Gastrocnemius medialis (tissue), 4 donors: Measurements from ENCODE around the gene MCF2L. TPM values are rescaled to one million over a fixed set of nuclear protein-coding genes. Genes with fewer than 3 reads are reported as not detected.
"Not testable (repeated sequence)": the region's sequence is repeated elsewhere in the genome, so short reads cannot be mapped to it uniquely, and the experiment has no call there.

Experiments used
- ATAC-seq, 2 donors: fragments of 150-250 bp; one replicate each; pipeline ENCODE4 v1.9.1; 2016
- DNase-seq, 2 donors: peaks; one replicate each; pipeline ENCODE4 v3.0.0-alpha.2; 2019
- H3K27ac ChIP-seq, 4 donors: fragments of 200-600 bp; sonication (generic); 1 replicate in 1 of 4; 2 replicates in 3 of 4; pipeline ENCODE4 v1.5.1; 2016 to 2018; ENCODE audit warnings: mild to moderate bottlenecking in 2 of 4, moderate library complexity in 1 of 4
- H3K27me3 ChIP-seq, 3 donors: fragments of 200-600 bp; sonication (generic) in 2 of 3; 1 replicate in 1 of 3; 2 replicates in 2 of 3; pipeline versions ENCODE4 v1.5.1 to v1.6.0; 2016 to 2019; ENCODE audit warnings: mild to moderate bottlenecking in 1 of 3, moderate library complexity in 1 of 3
- H3K36me3 ChIP-seq, 2 donors: fragments of 200-600 bp; sonication (generic) in 1 of 2; one replicate each; pipeline ENCODE4 v1.5.1; 2017 to 2018
- H3K4me1 ChIP-seq, 2 donors: fragments of 200-600 bp; sonication (generic) in 1 of 2; one replicate each; pipeline ENCODE4 v1.5.1; 2016 to 2017; ENCODE audit warnings: mild to moderate bottlenecking in 2 of 2
- H3K4me3 ChIP-seq, 4 donors: fragments of 200-600 bp; sonication (generic) in 3 of 4; 1 replicate in 1 of 4; 2 replicates in 3 of 4; pipeline ENCODE4 v1.5.1; 2016 to 2019; ENCODE audit warnings: mild to moderate bottlenecking in 2 of 4
- H3K9me3 ChIP-seq, 3 donors: fragments of 200-600 bp; sonication (generic) in 2 of 3; 1 replicate in 1 of 3; 2 replicates in 2 of 3; pipeline ENCODE4 v1.5.1; 2016 to 2019
- POLR2A ChIP-seq, 2 donors: fragments of 450-650 bp; IDR thresholded peaks; one replicate each; pipeline ENCODE4 v1.6.1; 2017; ENCODE audit warnings: antibody characterized with exemption in 2 of 2, mild to moderate bottlenecking in 2 of 2, moderate library complexity in 2 of 2
- in situ Hi-C, 4 donors: fragments of 200-750 bp; cut with MboI; loops; one replicate each; pipeline versions ENCODE4 v1.15.0 to v1.8.0; 2017; ENCODE audit warnings: low sequenced_read_pairs in 4 of 4
- intact Hi-C: fragments of 100-400 bp; cut with DNase I; formaldehyde crosslinking; loops from one replicate; pipeline ENCODE4 v1.15.1; 2023; ENCODE audit warnings: low total_unique reads
- total RNA-seq, 4 donors: library from RNA; depleted of rRNA; stranded (reverse); fragments of >200 nt; gene quantifications; one replicate each; pipeline versions ENCODE4 v1.1.0 to v1.2.3, GENCODE V29; 2016
- TF ChIP-seq, protein P1 (sequence below), 5 experiments: fragments of 450-650 bp in 3 of 5; fragments of 200-600 bp in 2 of 5; sonication (generic) in 2 of 5; IDR thresholded peaks in 4 of 5; conservative IDR thresholded peaks in 1 of 5; 1 replicate in 4 of 5; 2 replicates in 1 of 5; pipeline ENCODE4 v1.5.1; 2016 to 2019; ENCODE audit warnings: antibody characterized with exemption in 5 of 5, mild to moderate bottlenecking in 3 of 5, moderate library complexity in 3 of 5

Gene MCF2L
- total RNA-seq, 4 donors from 2014 or later = 16.1 to 21.2 (median 19.4) TPM

DNA sequence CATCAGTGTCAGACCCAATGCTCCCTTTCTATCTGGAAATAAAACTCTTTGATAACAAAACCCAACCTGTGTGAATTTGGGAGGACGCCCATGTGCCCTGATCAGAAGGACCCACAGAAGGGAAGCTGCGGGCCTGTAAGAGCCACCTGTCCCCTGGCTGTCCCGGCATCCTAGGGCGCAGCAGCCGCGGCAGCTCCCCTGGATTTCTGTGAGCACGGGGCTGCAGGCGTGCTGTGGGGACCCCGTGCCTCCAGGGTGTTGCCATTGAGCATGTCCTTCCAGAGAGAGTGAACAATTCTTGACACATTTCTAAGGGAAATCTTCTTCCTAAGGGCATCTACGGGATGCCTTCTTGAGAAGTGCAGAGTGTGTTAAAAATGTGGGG is 60.0 kb downstream of the MCF2L start:
- H3K27ac ChIP-seq = no peak overlapping the region
- TF ChIP-seq, protein P1, sequence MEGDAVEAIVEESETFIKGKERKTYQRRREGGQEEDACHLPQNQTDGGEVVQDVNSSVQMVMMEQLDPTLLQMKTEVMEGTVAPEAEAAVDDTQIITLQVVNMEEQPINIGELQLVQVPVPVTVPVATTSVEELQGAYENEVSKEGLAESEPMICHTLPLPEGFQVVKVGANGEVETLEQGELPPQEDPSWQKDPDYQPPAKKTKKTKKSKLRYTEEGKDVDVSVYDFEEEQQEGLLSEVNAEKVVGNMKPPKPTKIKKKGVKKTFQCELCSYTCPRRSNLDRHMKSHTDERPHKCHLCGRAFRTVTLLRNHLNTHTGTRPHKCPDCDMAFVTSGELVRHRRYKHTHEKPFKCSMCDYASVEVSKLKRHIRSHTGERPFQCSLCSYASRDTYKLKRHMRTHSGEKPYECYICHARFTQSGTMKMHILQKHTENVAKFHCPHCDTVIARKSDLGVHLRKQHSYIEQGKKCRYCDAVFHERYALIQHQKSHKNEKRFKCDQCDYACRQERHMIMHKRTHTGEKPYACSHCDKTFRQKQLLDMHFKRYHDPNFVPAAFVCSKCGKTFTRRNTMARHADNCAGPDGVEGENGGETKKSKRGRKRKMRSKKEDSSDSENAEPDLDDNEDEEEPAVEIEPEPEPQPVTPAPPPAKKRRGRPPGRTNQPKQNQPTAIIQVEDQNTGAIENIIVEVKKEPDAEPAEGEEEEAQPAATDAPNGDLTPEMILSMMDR (IDR thresholded peaks at IDR 0.05 in 4 of 5, conservative IDR thresholded peaks at IDR 0.05 in 1 of 5) = no peak
- TF ChIP-seq POLR2A (IDR thresholded peaks at IDR 0.05) = no peak
- no peak overlapping the region for H3K4me3 ChIP-seq
- H3K4me1 ChIP-seq = no peaks in the 10 kb centered on the region
- ATAC-seq (no peak), DNase-seq (no peak)
- in situ Hi-C loops = no loop called here
- intact Hi-C loops = no loop called here
- H3K27me3 ChIP-seq = peaks cover 0 to 7% (median 0%) of the 10 kb centered on the region in 3 donors
- H3K36me3 ChIP-seq = no peaks in the 10 kb centered on the region
- H3K9me3 ChIP-seq = no peaks in the 10 kb centered on the region

DNA sequence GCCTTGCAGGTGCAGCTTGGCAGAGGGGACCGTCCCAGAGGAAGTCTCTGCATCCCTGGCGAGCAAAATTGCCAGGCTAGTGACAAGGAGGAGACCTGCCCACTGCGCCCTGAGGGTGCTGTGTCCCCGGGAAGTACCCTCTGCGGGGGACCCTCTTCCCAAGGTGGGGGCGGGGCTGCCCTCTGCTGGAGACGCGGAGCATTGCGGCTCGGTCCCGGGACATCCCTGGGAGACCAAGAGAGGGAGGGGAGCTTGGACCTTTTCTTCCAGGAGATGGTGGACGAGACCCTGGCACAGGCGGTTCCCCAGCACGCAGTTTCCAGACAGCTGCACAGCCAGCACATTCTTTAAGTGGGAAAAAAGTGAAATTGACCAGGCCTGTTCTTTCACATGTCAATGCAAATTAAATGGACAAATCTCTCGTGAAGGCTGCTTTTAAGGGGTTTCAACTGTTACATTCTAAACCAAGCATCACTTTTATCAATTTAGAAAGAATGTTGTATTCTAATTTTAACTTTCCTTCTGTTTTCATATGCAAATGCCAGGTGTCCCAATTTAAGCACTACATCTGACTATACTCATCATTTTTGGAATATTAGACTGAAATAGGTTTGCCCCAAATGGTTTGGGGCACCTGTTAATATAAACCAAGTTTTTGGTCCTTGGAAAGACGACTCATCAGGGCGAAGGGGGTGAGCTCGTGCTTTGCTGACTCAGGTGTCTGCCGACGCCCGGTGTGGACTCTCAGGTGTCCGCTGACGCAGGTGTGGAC is 60.7 kb downstream of the MCF2L start:
- no peaks in the 10 kb centered on the region for H3K36me3 ChIP-seq
- TF ChIP-seq, protein P1 (IDR thresholded peaks at IDR 0.05 in 4 of 5, conservative IDR thresholded peaks at IDR 0.05 in 1 of 5) = peak; percentile 10 to 61 (median 53)
- TF ChIP-seq POLR2A (IDR thresholded peaks at IDR 0.05) = no peak
- no peak for DNase-seq
- no peaks in the 10 kb centered on the region for H3K9me3 ChIP-seq
- no peak for ATAC-seq
- H3K4me3 ChIP-seq = no peak overlapping the region
- H3K27ac ChIP-seq = no peak overlapping the region
- H3K4me1 ChIP-seq = no peaks in the 10 kb centered on the region
- in situ Hi-C loops = no loop called here
- H3K27me3 ChIP-seq = peaks cover 0 to 7% (median 0%) of the 10 kb centered on the region in 3 donors
- intact Hi-C loops = loop anchor here (10.0 kb wide), 1 partner anchor 125 kb away; the partner anchor contains the start of gene PROZ

DNA sequence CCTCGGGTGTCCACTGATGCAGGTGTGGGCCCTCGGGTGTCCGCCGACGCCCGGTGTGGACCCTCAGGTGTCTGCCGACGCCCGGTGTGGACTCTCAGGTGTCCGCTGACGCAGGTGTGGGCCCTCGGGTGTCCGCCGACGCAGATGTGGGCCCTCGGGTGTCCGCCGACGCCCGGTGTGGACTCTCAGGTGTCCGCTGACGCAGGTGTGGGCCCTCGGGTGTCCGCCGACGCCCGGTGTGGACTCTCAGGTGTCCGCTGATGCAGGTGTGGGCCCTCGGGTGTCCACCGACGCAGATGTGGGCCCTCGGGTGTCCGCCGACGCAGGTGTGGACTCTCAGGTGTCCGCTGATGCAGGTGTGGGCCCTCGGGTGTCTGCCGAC is 61.2 kb downstream of the MCF2L start:
- H3K27me3 ChIP-seq, H3K4me1 ChIP-seq, H3K27ac ChIP-seq, H3K4me3 ChIP-seq, DNase-seq, H3K36me3 ChIP-seq, ATAC-seq, H3K9me3 ChIP-seq, in situ Hi-C loops: not testable (repeated sequence)
- intact Hi-C loops = loop anchor here (10.0 kb wide), 1 partner anchor 125 kb away; the partner anchor contains the start of gene PROZ

GRCh38 chr13:113031465-113031864 is 62.5 kb downstream of the MCF2L start:
- intact Hi-C loops = loop anchor here (10.0 kb wide), 1 partner anchor 123 kb away; the partner anchor contains the start of gene PROZ
- no peaks in the 10 kb centered on the region for H3K36me3 ChIP-seq
- no peaks in the 10 kb centered on the region for H3K9me3 ChIP-seq
- DNase-seq = no peak
- H3K4me1 ChIP-seq = no peaks in the 10 kb centered on the region
- peaks cover 0 to 7% (median 0%) of the 10 kb centered on the region in 3 donors for H3K27me3 ChIP-seq
- in situ Hi-C loops = no loop called here
- no peak overlapping the region for H3K4me3 ChIP-seq
- TF ChIP-seq POLR2A (IDR thresholded peaks at IDR 0.05) = no peak
- TF ChIP-seq, protein P1 (IDR thresholded peaks at IDR 0.05 in 4 of 5, conservative IDR thresholded peaks at IDR 0.05 in 1 of 5) = no peak
- H3K27ac ChIP-seq = no peak overlapping the region
- ATAC-seq = no peak

DNA sequence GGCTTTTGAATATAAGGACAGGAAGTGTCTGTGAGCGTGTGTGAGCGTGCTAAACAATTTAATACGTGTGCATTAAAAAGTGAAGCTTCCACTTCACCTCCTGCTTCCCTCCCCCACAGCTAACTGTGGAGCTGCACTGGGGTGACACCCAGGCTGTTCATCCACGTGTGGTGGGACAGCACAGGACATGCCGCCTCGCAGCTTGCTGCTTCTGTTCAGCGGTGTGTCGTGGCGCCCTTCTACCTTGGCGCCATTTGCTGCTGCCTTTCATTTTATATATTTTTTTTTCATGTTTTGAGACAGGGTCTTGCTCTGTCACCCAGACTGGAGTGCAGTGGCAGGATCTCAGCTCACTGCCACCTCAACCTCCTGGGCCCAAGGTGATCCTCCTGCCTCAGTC is 63.3 kb downstream of the MCF2L start:
- DNase-seq = no peak

More for the DNA sequence above, 63.3 kb downstream of the MCF2L start:
- Histone ChIP-seq H3K27me3 (peaks cover 0 to 7% (median 0%) of the 10 kb centered on the region in 3 donors), H3K36me3 (no peaks in the 10 kb centered on the region), H3K27ac (no peak overlapping the region), H3K4me1 (no peaks in the 10 kb centered on the region), H3K4me3 (no peak overlapping the region), H3K9me3 (no peaks in the 10 kb centered on the region)
- no peak for TF ChIP-seq POLR2A (IDR thresholded peaks at IDR 0.05)
- TF ChIP-seq, protein P1 (IDR thresholded peaks at IDR 0.05 in 4 of 5, conservative IDR thresholded peaks at IDR 0.05 in 1 of 5) = no peak
- in situ Hi-C loops (no loop called here), intact Hi-C loops (loop anchor here (10.0 kb wide), 1 partner anchor 123 kb away; the partner anchor contains the start of gene PROZ)
- no peak for ATAC-seq
